Activated effector memory CD4-positive, alpha-beta T cell treated with anti-CD3 and anti-CD28 coated beads, Interleukin-2, amount 50 U/mL, for 16 hours (primary cell): ENCODE data around the gene ZNF22.

Source experiments
- DNase-seq: peaks from one replicate; pipeline ENCODE4 v3.0.0-alpha.2; 2020

ZNF22 gene

DNA sequence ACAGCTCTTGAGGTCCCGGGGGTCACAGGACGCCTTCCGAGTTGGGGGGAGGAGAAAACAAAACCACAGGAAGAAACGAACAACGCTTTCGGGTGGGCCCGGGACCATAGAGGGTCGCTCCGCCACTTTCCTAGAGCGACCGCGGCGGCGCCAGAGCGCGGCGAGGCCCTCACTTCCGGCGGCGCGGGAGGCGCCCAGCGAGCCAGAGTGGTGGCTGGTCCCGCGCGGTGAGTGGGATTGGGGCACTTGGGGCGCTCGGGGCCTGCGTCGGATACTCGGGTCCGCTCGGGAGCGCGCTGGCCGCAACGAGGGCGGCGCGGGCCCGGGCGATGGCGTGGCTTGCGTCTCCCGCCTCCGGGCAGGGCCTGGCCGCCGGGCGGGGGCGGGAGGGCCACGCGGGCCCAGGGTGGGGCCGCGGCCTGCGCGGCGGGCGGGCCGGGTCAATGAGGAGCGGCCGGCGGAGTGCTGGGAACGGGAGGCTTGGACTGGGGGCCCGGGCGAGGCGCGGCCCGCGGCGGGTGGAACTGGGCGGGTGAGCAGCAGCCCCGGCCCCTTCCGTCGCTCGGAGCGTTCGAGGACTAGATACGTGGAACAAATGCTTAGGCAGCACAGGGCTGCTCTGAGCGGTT is at the start of gene ZNF22:
Gene ZNF22 (plus strand): TSS at position 172 of the 629 bp plus-strand sequence. CDS start 2,446 bp downstream, outside the sequence.
- DNase-seq, result peak; percentile 87

DNA sequence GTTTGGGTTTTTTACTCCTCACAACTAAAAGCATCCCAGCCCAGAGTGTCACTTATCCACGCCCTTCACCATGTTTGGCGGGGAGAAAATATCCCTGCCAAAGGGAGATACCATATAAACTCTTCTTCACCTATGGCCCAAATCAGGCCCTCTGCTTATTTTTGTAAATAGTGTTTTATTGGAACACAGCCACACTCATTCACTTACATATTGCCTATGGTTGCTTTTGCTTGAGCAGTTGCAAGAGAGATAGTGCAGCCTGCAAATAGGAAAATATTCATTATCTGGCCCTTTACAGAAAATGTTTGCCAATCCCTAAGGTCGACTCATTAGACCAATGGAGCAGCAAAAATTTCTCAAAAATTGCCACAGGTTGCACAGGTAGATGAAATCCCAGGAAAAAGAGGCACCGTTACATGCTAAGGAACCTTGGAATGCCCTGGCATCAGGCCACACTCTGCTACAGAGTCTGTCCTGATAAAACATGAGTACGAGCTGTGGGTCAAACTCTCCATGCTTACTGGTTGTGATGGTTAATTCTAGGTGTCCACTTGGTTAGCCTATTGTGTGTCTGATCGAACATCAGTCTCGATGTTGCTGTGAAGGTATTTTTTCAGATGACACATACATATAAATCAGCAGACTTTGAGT is 49.0 kb upstream of the ZNF22 start:
- DNase-seq, result no peak

DNA sequence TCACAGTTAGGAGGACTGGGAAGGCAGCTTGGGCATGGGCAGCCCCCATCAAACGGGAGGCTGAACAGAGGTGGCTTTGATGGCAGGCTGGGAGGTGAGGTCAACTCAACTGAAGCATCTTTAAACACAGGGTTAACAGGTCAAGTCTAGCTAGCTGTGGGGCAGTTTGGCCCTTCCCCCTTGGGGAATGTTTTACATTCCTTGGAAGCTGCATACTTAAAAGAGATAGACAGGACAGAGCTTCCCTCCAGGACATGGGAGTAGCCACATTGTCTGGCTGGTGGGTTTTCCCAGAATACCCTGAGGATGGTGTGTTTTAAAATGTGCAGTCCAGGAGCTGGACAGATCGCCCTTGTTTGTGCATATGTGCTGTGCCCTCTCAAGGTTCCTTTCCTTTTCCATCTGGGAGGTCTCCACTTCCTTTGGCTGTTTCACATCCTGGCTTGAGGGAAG is 47.9 kb upstream of the ZNF22 start:
- DNase-seq, result no peak

DNA sequence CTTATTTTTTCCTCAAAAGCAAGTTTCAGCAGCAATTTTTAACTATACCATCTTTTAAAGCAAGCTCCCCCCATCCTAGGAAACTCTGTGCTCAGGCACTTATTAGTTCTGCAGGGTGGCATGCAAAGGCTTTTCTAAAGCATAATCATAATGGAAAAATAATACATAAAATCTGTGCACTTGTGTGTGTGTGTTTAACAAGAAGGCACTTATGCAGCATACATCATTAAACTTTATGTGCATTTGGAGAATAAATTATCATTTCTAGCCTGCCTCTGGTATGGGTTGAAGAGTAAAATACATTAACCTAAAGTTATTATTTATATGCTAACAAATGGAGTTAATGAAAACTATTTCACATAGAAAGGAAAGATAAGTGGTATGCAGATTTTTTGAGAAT is 46.7 kb upstream of the ZNF22 start:
- no peak for DNase-seq

DNA sequence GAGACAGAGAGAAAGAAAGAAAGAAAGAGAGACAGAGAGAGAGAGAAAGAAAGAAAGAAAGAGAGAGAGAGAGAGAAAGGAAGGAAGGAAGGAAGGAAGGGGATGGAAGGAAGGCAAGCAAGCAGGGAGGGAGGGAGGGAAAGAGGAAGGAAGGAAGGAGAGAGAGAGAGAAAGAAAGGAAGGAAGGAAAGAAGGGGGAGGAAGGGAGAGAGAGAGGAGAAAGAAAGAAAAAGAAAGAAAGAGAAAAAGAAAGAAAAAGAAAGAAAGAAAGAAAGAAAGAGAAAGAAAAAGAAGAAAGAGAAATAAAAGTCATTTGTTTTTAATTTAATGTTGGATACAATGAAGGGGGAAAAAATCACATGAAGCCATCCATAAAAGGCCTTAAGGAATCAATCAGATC is 45.8 kb upstream of the ZNF22 start:
- DNase-seq, result no peak

DNA sequence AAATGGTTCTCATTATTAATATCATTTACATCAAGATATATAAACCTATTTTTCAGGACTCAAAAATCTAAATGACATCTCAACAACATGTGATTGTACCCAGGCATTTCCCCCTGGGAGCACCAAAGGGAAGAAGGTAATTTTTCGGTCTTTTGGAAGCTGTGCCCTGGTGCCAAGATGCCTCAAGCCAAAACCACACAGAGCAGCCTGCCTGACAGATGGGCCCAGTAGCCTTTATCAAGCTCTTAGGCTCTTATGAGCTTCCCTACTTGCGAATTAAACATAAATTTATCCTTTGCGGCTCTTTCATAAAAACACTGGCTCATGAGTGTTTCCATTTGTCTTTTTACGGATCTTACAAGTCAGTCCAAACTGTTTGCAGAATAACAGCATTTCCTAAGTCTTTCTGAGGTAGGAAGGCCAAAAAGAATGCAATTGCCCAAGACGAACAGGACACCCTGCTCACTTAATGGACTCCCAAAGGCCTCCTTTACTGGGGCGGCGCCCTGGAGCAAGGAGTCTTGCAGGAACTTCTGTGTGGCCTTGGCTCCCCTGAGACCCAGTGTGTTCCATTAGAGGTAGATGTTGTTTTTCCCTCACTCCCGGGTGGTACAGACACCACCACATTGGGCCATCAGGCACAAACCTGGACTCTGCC is 45.2 kb upstream of the ZNF22 start:
- DNase-seq, result no peak

DNA sequence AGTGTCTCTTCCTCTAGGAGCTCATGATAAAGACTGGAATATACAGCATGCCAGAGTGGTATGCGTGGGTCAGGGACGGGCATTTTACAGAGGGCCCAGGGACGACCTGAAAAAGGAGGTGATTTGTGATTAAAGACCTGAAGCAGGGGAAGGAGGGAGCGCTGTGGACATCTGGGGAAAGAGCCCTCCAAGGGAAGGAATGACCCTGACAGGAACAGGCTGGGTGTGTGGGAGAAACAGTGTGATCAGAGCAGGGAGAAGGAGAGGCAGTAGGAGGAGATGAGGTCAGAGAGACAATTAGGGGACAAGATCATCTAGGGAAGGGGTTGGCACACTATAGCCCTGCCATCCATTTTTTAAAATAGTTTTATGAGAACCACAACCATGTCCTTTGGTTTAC is 44.5 kb upstream of the ZNF22 start:
- DNase-seq, result no peak

DNA sequence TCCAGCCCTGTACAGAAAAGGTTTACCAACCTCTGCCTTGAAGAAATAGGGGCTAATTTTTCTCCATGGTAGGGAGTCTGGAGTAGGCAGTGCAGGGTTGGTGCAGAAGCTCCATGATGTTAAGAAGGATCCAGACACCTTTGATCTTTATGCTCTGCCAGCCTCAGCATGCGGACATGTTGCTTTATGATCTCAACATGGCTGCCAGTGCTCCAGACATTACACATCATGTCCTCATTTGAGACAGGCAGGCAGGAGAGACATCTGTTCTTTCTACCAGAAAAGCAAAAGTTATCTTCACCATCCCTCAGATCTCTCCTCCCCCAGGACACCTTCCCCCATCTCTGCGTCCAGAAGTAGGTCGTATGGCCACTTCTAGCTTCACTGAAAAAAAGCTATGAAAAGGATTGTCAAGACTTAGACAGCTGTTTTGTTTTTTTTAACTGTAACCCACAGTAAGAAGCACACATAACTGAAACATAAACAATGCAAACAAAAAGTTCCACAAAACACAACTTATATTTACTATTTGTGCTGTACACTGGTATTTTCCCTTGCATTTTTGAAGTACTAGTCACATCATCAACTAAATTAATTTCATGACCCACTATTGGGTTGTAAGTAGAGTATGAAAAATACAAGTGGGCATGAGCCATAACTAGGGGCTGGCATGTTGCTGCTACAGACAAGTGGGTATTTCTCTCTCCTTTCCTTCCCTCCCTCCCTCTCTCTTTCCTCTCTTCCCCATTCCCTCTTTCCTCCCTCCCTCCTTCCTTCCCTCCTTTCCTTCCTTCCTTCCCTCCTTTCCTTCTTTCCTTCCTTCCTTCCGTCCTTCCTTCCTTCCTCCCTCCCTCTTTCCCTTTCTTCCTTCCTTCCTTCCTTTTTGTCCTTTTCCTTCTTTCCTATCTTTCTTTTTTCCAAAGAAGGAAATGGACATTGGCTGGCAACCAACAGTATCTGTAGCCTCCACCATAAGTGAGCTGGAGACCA is 43.7 kb upstream of the ZNF22 start:
- no peak for DNase-seq

DNA sequence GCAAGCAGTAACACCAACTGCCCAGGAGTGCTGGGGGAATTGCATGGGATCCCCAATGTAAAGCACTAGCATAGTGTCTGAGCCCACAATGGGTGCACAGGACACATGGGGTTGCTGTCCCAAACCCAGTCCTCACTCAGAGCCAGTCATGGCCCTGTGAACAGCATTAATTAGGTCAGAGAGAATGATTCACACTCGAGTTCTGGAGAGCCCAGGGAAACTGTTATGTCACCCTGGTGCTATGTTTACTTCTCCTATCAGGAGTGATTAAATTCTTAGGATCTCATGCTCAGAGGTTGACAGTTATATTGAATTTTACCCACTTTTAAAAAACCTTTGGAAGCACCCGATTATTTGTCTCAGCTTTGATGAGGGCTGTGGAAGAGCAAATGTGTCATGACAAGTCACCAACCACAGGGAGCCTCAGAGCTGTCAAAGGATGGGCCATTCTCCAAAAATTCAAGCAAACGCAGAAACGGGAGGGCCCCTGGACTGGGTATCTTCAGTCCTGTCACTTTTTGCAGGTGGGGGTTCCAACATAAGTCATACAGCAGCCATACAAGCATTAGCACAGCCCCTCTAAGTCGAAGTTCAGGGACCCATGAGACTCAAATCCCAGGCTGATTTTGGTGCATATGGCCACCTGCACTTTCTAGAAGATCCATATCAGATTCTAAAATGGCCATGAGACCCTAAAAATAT is 42.4 kb upstream of the ZNF22 start:
- DNase-seq, result no peak

DNA sequence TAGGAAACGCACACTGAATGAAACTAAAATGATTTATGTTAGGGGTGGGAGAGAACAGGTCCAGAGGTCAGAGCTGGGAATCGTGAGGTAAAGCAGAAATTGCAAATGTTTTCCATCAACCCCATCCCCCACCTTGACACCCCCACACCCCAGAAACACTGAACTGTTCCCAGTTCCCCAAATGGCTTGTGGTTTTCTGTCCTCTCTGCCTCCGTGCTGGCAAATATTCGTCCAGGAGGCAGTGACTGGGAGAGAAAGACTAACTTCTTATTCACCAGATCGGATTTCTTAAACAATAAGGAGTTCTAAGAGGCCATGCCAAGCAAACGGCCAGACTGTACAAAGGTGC is 41.9 kb upstream of the ZNF22 start:
- DNase-seq, result no peak

DNA sequence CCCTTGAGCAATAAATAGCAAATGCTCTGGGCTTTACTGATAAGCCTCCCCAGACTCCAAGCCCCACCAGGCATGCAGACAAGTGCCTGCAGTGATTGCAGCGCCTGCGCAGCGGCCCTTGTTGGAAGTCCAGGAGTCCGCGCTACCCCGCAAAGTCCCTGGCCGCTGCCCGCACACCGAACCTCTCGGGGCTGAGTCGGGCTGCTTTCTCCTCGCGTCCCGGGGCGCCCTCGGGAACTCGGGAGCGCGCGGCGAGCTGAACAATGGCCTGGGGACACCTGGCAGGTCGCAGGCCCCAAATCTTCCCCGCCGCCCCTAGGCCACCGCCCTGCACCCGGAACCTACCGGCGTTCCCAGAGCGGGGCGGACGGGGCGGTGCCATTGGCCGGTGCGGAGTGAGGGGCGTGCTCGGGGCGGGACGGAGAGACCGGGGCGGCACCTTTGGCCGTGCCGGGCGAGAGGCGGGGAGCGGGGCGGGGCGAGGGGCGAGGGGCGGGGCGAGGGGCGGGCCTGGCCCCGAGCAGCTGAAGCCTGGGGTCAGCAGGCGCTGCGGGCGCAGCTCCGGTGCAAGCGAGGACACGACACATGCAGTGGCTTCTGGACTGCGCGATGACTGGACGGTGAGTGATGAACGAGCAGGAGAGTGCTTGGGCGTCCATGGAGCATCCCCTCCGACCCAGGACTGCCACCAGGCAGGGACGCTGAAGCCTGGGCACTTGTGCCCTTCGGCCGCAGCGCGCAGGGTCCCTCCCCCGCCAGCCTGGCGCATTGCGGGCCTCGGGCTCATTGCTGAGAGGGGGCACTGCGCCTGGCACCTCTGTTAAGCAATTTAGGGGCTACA is 41.3 kb upstream of the ZNF22 start, which contains the start of gene RASSF4:
Gene RASSF4 (plus strand): TSS at position 556 of the 841 bp plus-strand sequence. CDS start 10,401 bp downstream, outside the sequence.
- DNase-seq, result peak; percentile 97

DNA sequence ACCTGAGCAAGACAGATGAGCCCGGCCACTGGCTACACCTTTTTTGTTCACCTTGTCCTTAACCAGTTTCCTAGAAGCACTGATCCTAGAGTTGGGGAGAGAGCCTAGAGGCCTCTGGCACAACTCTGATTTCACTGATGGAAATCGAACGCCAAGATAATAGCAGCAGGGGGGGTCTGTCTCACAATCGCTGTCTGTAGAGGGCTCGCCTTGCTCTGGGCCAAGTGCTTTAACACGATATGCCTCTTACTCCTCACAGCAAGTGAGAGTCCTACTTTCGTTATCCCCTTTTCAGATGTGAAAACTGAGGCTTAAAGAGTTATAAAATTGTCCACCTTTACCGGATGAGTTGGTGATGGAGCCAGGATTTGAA is 40.6 kb upstream of the ZNF22 start:
- no peak for DNase-seq

DNA sequence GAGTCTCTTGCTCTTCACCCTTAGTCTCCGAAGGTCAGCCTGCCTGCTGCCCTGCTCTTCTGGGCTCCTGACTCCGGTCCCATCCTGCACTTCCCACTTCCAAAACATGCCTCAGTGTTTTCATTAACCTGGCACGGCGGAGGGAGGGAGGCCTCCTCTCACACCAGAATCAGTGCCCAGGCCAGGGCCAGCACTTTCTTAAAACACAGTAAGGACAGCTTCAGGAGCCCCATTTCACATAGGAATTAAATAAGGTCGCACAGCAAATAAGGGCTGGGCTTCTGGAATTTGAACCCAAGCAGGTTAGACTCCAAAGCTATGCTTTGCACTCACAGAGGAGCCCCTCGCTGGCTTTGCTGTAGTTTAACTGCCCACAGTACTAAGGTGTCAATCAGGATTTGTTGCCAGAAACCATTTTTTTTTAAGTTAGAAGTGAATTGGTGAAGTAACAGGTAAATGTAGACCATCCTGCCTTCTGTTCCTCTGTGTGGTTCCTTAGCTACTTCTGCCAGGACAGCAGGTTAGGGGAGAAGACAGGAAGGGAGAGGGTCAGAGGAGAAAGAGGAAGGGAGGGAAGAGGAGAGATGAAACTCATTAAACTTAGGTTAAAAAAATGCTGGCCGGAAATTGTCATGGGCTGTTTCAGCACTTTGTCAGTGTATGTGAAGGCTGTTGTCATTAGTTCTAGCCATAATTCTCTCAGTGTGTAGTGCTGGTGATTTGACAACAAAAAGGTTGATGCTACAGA is 40.1 kb upstream of the ZNF22 start:
- DNase-seq, result no peak

DNA sequence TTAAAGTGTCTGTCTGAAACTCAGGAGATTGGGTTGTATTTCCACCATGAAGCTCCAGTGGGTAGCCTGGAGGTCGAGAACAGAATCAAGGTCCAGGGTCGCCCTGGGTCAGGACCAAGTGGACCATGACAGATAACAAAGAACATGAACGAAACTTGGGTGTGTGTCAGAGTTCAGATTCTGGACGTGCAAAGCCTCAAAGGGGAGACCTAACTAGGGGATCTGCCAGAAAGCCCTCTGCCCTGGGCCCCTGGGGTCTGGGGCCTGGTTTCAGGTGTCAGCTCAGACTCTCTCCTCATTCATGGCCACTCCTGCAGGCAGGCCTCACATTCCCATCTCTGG is 39.5 kb upstream of the ZNF22 start:
- DNase-seq, result no peak

DNA sequence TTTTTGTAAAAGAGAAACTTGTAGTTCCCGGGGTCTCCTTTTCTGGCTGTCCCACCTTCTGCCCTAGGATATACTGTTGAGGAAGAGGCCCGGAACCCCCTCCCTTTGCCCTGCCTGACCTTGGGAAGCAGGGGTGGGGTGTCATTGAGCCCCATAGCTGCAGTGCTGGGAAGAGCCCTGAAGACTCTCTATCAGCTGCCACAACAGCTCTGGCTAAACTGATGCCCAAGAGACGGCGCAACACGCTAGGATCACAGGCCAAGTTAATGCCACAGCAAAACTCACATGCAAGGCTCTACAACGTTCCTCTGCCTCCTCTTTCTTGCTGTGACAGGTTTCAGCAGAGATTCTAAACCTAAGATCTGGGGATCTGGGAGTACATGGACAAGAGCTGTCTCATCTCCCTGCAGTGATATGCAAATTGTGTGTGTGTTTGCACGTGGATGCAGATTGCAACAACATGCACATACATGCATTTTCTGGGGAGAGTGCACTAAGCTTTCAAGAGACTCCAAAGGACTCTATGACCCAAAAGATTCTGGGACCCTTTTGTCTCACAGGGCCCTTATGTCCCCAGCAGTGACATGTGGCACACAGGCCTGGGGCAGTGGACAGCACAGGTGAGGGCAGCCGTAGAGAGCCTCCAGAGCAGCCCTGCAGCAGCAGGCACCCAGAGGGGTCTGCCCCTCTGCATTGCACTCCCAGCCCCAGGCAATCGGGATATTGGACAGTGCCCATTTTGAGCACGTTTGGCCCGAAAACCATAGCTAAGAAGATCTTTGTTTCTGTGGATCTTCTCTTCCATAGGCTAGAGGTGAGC is 38.6 kb upstream of the ZNF22 start:
- DNase-seq, result no peak

DNA sequence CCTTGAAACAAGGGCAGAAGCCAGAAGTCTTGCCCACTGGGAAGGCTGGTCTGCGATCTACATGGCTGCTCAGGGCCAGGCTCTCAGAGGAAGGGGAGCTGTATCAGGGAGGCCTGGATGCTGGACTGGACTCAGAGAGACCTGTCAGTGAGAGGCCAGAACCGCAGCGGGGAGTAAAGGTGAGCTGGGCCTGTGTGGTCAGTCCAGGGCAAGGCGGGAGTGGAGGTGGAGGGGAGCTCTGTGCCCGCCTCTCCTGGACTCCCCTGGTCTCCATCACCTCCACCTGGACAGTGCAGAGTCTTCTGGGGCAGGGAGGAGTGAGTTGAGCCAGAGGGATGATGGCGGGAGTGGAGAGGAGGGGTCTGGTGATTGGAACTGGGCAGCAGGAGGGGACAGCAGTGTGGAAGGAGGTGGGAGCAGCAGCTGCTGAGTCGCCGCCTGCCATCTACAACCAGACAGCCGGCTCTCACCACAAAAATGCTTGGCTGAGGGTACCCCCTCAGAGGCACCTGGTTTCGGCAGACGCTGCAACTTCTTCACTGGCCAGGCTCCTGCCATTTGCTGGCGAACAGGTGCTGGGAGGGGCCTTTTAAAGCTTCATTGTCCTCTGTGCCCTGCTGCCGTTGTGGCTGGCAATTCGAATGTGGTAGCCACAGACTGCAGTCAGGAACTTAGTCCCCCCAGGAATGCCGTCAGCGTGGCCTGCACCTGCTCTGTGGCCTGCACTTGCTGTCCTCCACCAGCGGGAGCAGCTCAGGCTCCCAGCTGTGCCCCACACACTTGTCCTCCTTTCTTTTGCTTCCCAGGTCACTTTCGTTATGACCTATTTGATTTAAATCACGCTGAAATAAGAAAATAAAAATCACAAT is 37.6 kb upstream of the ZNF22 start:
- DNase-seq, result no peak

DNA sequence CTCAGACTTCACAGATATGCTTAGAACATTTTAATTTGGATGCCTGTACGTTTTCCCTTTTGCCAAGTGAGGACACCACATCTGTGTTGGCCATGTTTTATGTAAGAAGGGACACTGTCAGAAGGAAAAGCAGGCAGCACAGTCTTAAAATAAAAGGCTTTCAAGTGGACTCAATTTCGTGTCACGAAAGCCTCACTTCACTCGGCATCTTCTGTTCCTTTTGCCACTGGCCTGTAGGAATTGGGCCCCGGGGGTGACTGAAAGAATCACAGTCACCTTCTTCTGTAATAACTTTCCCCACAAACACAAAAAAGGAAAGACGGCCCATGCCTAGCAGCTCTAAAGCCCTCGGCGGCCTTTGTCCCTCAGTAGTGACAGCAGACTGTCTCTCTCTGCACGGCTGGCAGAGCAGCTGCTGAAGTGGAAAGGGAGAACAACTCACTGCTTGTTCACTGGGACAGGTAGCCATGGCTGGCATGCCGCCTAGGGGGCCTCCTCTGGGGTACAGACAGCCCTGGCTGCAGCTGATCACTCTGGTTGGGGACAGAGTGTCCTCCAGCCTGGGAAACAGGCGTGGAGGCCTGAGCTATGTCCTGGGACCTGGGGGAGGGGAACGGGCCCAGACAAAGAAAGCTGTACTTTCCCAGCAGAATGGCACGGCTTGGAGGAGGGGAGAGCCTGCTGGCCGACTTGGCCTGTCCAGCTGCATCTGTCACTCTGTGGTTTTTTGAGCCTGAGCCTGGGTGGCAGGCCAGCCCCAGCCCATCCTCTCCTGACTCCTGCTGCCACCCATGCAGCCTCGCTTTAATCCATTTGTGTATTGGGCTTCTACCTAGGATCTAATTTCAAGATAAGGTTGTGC is 36.7 kb upstream of the ZNF22 start:
- no peak for DNase-seq

DNA sequence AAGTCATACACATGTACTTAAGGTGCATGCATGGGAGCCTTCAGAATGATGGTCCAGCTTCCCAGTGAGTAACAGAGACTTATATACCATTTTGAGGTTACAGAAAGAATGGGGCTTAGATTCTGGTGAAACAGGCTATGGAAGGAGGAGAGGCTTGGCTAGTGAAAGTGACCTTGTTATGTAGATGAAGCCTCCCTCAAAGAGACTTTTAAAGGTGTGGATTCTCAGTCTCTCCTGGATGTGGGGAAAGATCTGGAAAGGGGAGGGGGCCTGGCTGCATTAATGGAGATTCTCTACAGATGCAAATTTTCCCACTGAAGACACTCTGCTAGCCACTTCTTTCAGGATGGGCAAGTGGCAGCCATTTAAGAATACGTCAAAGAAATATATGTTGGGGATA is 35.6 kb upstream of the ZNF22 start:
- DNase-seq, result no peak
